GM12878 (cell line): ENCODE results near the gene NFATC1. TPM values are rescaled to one million over a fixed set of nuclear protein-coding genes. Genes with fewer than 3 reads are reported as not detected.

ENCODE experiments used
- ATAC-seq: fragments of 200-7000 bp; cut with Tn5 transposase; 3 replicates; pipeline ENCODE4 v1.9.1; 2020; ENCODE audit warnings: mild to moderate bottlenecking, moderate library complexity
- BruUV-seq: library from RNA; stranded (reverse); fragments of 400-500 nt; replicated peaks from 2 replicates; lab custom pipeline; 2021; lab: Mats Ljungman, UMichigan
- CTCF ChIA-PET: fragments of 300-600 bp; sonication (Branson Sonifier 250); formaldehyde crosslinking; extraction: SDS; loops from one replicate; lab custom pipeline; 2021; ENCODE audit warnings: inconsistent platforms; lab: Yijun Ruan, JAX
- POLR2A ChIA-PET: fragments of 350-600 bp; formaldehyde crosslinking; extraction: SDS; loops from one replicate; lab custom pipeline; 2021; ENCODE audit warnings: inconsistent platforms; lab: Charles Lee
- RAD21 ChIA-PET: fragments of 300-600 bp; sonication (Branson Sonifier 250); formaldehyde crosslinking; loops from one replicate; lab custom pipeline; 2023; ENCODE audit warnings: antibody characterized with exemption; ENCODE audit not compliant: unreplicated experiment; lab: Charles Lee
- SMC1A ChIA-PET: fragments of 300-600 bp; sonication (Branson Sonifier 250); formaldehyde crosslinking; loops from one replicate; lab custom pipeline; 2023; ENCODE audit not compliant: unreplicated experiment, uncharacterized antibody; lab: Charles Lee
- DNase-seq: peaks from one replicate; pipeline ENCODE4 v3.0.0-alpha.2; 2011; ENCODE audit warnings: low read depth, low spot score
- FAIRE-seq: peaks from 3 replicates; lab custom pipeline; 2011; peaks lifted over from hg19 to GRCh38; lab: Jason Lieb, UNC
- H2AFZ ChIP-seq: 2 replicates; pipeline ENCODE4 v1.6.0; 2011; ENCODE audit warnings: low read depth, low read length, control low read depth; ENCODE audit not compliant: control insufficient read depth
- H3K27ac ChIP-seq: 2 replicates; pipeline ENCODE4 v1.5.1; 2011; ENCODE audit warnings: control low read depth; ENCODE audit not compliant: control insufficient read depth, insufficient read depth
- H3K27me3 ChIP-seq, 2 experiments: replicated peaks in 1 of 2; 2 replicates each; pipeline versions ENCODE4 v1.6.0 to v1.6.1; 2011; ENCODE audit warnings: low read length in 1 of 2; ENCODE audit not compliant: control insufficient read depth in 2 of 2, insufficient read depth in 2 of 2
- H3K36me3 ChIP-seq, 2 experiments: 2 replicates each; pipeline ENCODE4 v1.5.1; 2011; ENCODE audit warnings: low read length in 1 of 2; ENCODE audit not compliant: control insufficient read depth in 2 of 2, insufficient read depth in 2 of 2
- H3K4me1 ChIP-seq: 2 replicates; pipeline ENCODE4 v1.6.1; 2011; ENCODE audit warnings: mild to moderate bottlenecking, low read length, moderate library complexity, mixed read lengths; ENCODE audit not compliant: control insufficient read depth, insufficient read depth
- H3K4me2 ChIP-seq: 2 replicates; pipeline ENCODE4 v1.6.0; 2011; ENCODE audit warnings: control low read depth; ENCODE audit not compliant: control insufficient read depth, insufficient read depth
- H3K4me3 ChIP-seq: fragments of 200-600 bp; sonication (generic); 2 replicates; pipeline ENCODE4 v1.5.1; 2016
- H3K79me2 ChIP-seq: 2 replicates; pipeline ENCODE4 v1.6.0; 2011; ENCODE audit warnings: low read length; ENCODE audit not compliant: control insufficient read depth, insufficient read depth
- H3K9ac ChIP-seq: 2 replicates; pipeline ENCODE4 v1.8.0; 2011; ENCODE audit warnings: low read length, control low read depth, mixed read lengths; ENCODE audit not compliant: control insufficient read depth, insufficient read depth
- H3K9me3 ChIP-seq: replicated peaks from 3 replicates; pipeline ENCODE4 v1.5.1; 2011; ENCODE audit warnings: mild to moderate bottlenecking, low read length; ENCODE audit not compliant: control insufficient read depth, insufficient read depth
- H4K20me1 ChIP-seq: 2 replicates; pipeline ENCODE4 v1.6.0; 2011; ENCODE audit not compliant: control insufficient read depth, insufficient read depth
- NR2C2 ChIP-seq: IDR thresholded peaks from 2 replicates; pipeline ENCODE4 v1.6.1; 2011; ENCODE audit warnings: borderline replicate concordance, low read depth; ENCODE audit not compliant: control insufficient read depth, insufficient read length
- SMARCA5 ChIP-seq: fragments of 450-650 bp; IDR thresholded peaks from 2 replicates; pipeline ENCODE4 v1.6.1; 2017; ENCODE audit warnings: mild to moderate bottlenecking
- WGBS: methylation state at CpG from one replicate; pipeline ENCODE4 v1.1.6; 2016; ENCODE audit warnings: low lambda C conversion rate; ENCODE audit not compliant: insufficient replicate concordance, insufficient coverage; ENCODE audit errors: missing lambda C conversion rate; 5-methylcytosine and 5-hydroxymethylcytosine counted together
- in situ Hi-C: fragments of 300-500 bp; cut with MboI; formaldehyde crosslinking; loops from 9 replicates; pipeline ENCODE4 v1.14.3; 2018; ENCODE audit warnings: mixed read lengths
- intact Hi-C: fragments of 100-400 bp; cut with micrococcal nuclease; formaldehyde crosslinking; loops from one replicate; pipeline ENCODE4 v1.14.2; 2022; ENCODE audit not compliant: unreplicated experiment
- polyA plus RNA-seq, 11 experiments: library from polyadenylated mRNA; depleted of rRNA in 4 of 11; unstranded in 6 of 11; stranded (reverse) in 5 of 11; fragments of >200 nt; fragmentation: Nextera tagmentation in 4 of 11; fragmentation: Illumina TruSeq in 1 of 11; extraction: Ambion mirVana in 4 of 11; extraction: Trizol in 1 of 11; gene quantifications; 1 replicate in 1 of 11; 2 replicates in 10 of 11; pipeline versions ENCODE4 v1.2.1 to v1.2.3, GENCODE V29; 2011 to 2016; ENCODE audit warnings: inconsistent platforms in 2 of 11, missing spikeins in 2 of 11, low read depth in 1 of 11
- total RNA-seq, 4 experiments: library from RNA; depleted of rRNA in 3 of 4; stranded (reverse); fragments of >200 nt in 3 of 4; fragmentation: Illumina TruSeq in 1 of 4; extraction: Trizol in 1 of 4; gene quantifications; 2 replicates each; pipeline versions ENCODE4 v1.2.1 to v1.2.3, GENCODE V29; 2013 to 2021
- TF ChIP-seq, protein P1 (sequence below): fragments of 150-350 bp; IDR thresholded peaks from 2 replicates; pipeline ENCODE4 v1.6.1; 2016; ENCODE audit warnings: low read depth, low read length
- TF ChIP-seq, protein P2 (sequence below): IDR thresholded peaks from 2 replicates; pipeline ENCODE4 v1.6.1; 2012; ENCODE audit warnings: low read length, inconsistent platforms

The NFATC1 gene
- total and polyA plus RNA-seq, 10 of the 15 experiments (the other 5 are each of a cell fraction or from before 2014, with no cell fraction given), result 0.84 to 20.8 (median 5.1) TPM

GRCh38 chr18:79568543-79569205 is 172.9 kb downstream of the NFATC1 start (continued):
- TF ChIP-seq, protein P1, sequence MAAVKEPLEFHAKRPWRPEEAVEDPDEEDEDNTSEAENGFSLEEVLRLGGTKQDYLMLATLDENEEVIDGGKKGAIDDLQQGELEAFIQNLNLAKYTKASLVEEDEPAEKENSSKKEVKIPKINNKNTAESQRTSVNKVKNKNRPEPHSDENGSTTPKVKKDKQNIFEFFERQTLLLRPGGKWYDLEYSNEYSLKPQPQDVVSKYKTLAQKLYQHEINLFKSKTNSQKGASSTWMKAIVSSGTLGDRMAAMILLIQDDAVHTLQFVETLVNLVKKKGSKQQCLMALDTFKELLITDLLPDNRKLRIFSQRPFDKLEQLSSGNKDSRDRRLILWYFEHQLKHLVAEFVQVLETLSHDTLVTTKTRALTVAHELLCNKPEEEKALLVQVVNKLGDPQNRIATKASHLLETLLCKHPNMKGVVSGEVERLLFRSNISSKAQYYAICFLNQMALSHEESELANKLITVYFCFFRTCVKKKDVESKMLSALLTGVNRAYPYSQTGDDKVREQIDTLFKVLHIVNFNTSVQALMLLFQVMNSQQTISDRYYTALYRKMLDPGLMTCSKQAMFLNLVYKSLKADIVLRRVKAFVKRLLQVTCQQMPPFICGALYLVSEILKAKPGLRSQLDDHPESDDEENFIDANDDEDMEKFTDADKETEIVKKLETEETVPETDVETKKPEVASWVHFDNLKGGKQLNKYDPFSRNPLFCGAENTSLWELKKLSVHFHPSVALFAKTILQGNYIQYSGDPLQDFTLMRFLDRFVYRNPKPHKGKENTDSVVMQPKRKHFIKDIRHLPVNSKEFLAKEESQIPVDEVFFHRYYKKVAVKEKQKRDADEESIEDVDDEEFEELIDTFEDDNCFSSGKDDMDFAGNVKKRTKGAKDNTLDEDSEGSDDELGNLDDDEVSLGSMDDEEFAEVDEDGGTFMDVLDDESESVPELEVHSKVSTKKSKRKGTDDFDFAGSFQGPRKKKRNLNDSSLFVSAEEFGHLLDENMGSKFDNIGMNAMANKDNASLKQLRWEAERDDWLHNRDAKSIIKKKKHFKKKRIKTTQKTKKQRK, result no peak
- TF ChIP-seq SMARCA5, result no peak
- TF ChIP-seq, protein P2, sequence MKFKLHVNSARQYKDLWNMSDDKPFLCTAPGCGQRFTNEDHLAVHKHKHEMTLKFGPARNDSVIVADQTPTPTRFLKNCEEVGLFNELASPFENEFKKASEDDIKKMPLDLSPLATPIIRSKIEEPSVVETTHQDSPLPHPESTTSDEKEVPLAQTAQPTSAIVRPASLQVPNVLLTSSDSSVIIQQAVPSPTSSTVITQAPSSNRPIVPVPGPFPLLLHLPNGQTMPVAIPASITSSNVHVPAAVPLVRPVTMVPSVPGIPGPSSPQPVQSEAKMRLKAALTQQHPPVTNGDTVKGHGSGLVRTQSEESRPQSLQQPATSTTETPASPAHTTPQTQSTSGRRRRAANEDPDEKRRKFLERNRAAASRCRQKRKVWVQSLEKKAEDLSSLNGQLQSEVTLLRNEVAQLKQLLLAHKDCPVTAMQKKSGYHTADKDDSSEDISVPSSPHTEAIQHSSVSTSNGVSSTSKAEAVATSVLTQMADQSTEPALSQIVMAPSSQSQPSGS, result no peak
- TF ChIP-seq, all 136 proteins: peak for 0

DNA sequence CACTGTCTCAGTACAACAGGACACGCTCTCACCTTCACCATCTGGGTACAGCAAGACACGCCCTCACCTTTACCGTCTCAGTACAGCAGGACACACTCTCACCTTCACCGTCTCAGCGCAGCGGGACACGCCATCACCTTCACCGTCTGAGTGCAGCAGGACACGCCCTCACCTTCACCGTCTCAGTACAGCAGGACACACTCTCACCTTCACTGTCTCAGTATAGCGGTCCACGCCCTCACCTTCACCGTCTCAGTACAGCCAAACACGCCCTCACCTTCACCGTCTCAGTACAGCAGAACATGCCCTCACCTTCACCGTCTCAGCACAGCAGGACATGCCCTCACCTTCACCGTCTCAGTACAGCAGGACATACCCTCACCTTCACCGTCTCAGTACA is 174.0 kb downstream of the NFATC1 start:
- no peaks in the 10 kb centered on the region for H3K4me1 ChIP-seq
- intact Hi-C loops, result no loop called here
- SMC1A ChIA-PET, result interaction anchor here (0.6 kb wide), 1 partner anchor 15 kb away, joined by 3 read pairs; no protein-coding TSS in a partner anchor
- WGBS, result 78% methylated on average over 18 of the region's 18 CpGs
- in situ Hi-C loops, result no loop called here
- DNase-seq, result no peak
- no peak for TF ChIP-seq NR2C2
- TF ChIP-seq, all 136 proteins: peak for 0
- no peaks in the 10 kb centered on the region for H3K36me3 ChIP-seq
- ATAC-seq (no peak), FAIRE-seq (no peak)
- no TSS peak for BruUV-seq
- H3K9ac ChIP-seq, result no peak overlapping the region
- H2AFZ ChIP-seq, result no peak overlapping the region
- CTCF ChIA-PET, result no interaction called here
- POLR2A ChIA-PET, result no interaction called here
- peaks cover 4% of the 10 kb centered on the region; the same call in 1 of the 3 replicates for H3K9me3 ChIP-seq
- H3K27ac ChIP-seq, result no peak overlapping the region
- H3K4me2 ChIP-seq, result no peak overlapping the region
- no peaks in the 10 kb centered on the region for H3K79me2 ChIP-seq
- RAD21 ChIA-PET, result no interaction called here
- no peaks in the 10 kb centered on the region for H3K27me3 ChIP-seq
- H4K20me1 ChIP-seq, result no peaks in the 10 kb centered on the region
- H3K4me3 ChIP-seq, result no peak overlapping the region
